WTC11 (cell line): ENCODE measurements around the gene G6PC3. TPM values are rescaled to one million over a fixed set of nuclear protein-coding genes. Genes with fewer than 3 reads are reported as not detected.
A peak's percentile ranks its signal among the peaks of the same experiment; 100 is the strongest.

Source experiments
- ATAC-seq: fragments of 200-7000 bp; cut with Tn5 transposase; 2 replicates; pipeline ENCODE4 v1.10.0; 2021; ENCODE audit warnings: mild to moderate bottlenecking, moderate library complexity
- CTCF ChIA-PET: fragments of 300-600 bp; sonication (Branson Sonifier 250); formaldehyde crosslinking; loops from one replicate; lab custom pipeline; 2021; ENCODE audit warnings: antibody characterized with exemption; lab: Charles Lee
- POLR2A ChIA-PET: fragments of 350-600 bp; sonication (Branson Sonifier 250); formaldehyde crosslinking; loops from one replicate; lab custom pipeline; 2021; ENCODE audit warnings: antibody characterized with exemption; lab: Charles Lee
- DNase-seq: peaks from one replicate; pipeline ENCODE4 v3.0.0; 2021; ENCODE audit warnings: low spot score
- H3K27ac Mint-ChIP-seq: 2 replicates; pipeline ENCODE4 v1.8.0; 2021; ENCODE audit warnings: mixed read lengths
- H3K27me3 Mint-ChIP-seq: 2 replicates; pipeline ENCODE4 v1.8.0; 2021; ENCODE audit warnings: low read depth, mild to moderate bottlenecking, moderate library complexity, mixed read lengths
- H3K36me3 Mint-ChIP-seq: 2 replicates; pipeline ENCODE4 v1.8.0; 2021; ENCODE audit warnings: mixed read lengths
- H3K4me1 Mint-ChIP-seq: 2 replicates; pipeline ENCODE4 v1.8.0; 2022; ENCODE audit warnings: mixed read lengths
- H3K4me3 Mint-ChIP-seq: 2 replicates; pipeline ENCODE4 v1.8.0; 2021; ENCODE audit warnings: mild to moderate bottlenecking, moderate library complexity, mixed read lengths
- H3K9me3 Mint-ChIP-seq: 2 replicates; pipeline ENCODE4 v1.8.0; 2021; ENCODE audit warnings: mixed read lengths
- ATF3 ChIP-seq: sonication (generic); formaldehyde crosslinking; conservative IDR thresholded peaks from 2 replicates; pipeline ENCODE4 v1.8.1; 2022; ENCODE audit warnings: mild to moderate bottlenecking, missing genetic modification reagents
- CREM ChIP-seq: sonication (generic); formaldehyde crosslinking; IDR thresholded peaks from 2 replicates; pipeline ENCODE4 v1.8.1; 2022; ENCODE audit warnings: mild to moderate bottlenecking, missing genetic modification reagents, moderate library complexity
- GABPB1 ChIP-seq: sonication (generic); formaldehyde crosslinking; IDR thresholded peaks from 2 replicates; pipeline ENCODE4 v1.8.1; 2023; ENCODE audit warnings: mild to moderate bottlenecking, missing genetic modification reagents
- GTF2I ChIP-seq: fragments of 250-450 bp; sonication (Bioruptor Pico); conservative IDR thresholded peaks from 2 replicates; pipeline ENCODE4 v1.4.0; 2021; ENCODE audit warnings: mild to moderate bottlenecking
- JAZF1 ChIP-seq: fragments of 250-450 bp; sonication (Bioruptor Pico); IDR thresholded peaks from 2 replicates; pipeline ENCODE4 v1.9.0; 2021; ENCODE audit warnings: moderate library complexity, mild to moderate bottlenecking, inconsistent platforms
- MXD4 ChIP-seq: fragments of 250-450 bp; sonication (Bioruptor Pico); IDR thresholded peaks from 2 replicates; pipeline ENCODE4 v1.8.0; 2021; ENCODE audit warnings: mild to moderate bottlenecking, moderate library complexity, borderline replicate concordance
- NFATC4 ChIP-seq: fragments of 250-450 bp; sonication (Bioruptor Pico); IDR thresholded peaks from 2 replicates; pipeline ENCODE4 v1.9.0; 2021; ENCODE audit warnings: mild to moderate bottlenecking
- NFE2L1 ChIP-seq: sonication (generic); formaldehyde crosslinking; IDR thresholded peaks from 2 replicates; pipeline ENCODE4 v1.8.1; 2023; ENCODE audit warnings: missing genetic modification reagents
- ZBTB43 ChIP-seq: sonication (generic); formaldehyde crosslinking; IDR thresholded peaks from 2 replicates; pipeline ENCODE4 v1.8.1; 2023; ENCODE audit warnings: mild to moderate bottlenecking, missing genetic modification reagents
- ZMAT4 ChIP-seq: fragments of 250-450 bp; sonication (Bioruptor Pico); IDR thresholded peaks from 2 replicates; pipeline ENCODE4 v1.9.0; 2021; ENCODE audit warnings: mild to moderate bottlenecking
- ZNF219 ChIP-seq: sonication (generic); formaldehyde crosslinking; IDR thresholded peaks from 2 replicates; pipeline ENCODE4 v1.8.0; 2023; ENCODE audit warnings: missing genetic modification reagents, mild to moderate bottlenecking, borderline replicate concordance
- ZNF317 ChIP-seq: sonication (generic); formaldehyde crosslinking; IDR thresholded peaks from 2 replicates; pipeline ENCODE4 v1.8.1; 2023; ENCODE audit warnings: low read depth, mild to moderate bottlenecking, moderate library complexity, missing genetic modification reagents, borderline replicate concordance
- ZNF416 ChIP-seq: fragments of 250-450 bp; sonication (Bioruptor Pico); IDR thresholded peaks from 2 replicates; pipeline ENCODE4 v1.9.0; 2021; ENCODE audit warnings: mild to moderate bottlenecking, inconsistent platforms
- total RNA-seq: library from RNA; stranded (reverse); gene quantifications from 3 replicates; pipeline ENCODE4 v1.2.3, GENCODE V29; 2021
- TF ChIP-seq, protein P1 (sequence below): sonication (generic); formaldehyde crosslinking; IDR thresholded peaks from 2 replicates; pipeline ENCODE4 v1.8.1; 2023; ENCODE audit warnings: mild to moderate bottlenecking, missing genetic modification reagents
- TF ChIP-seq, protein P2 (sequence below): sonication (generic); formaldehyde crosslinking; IDR thresholded peaks from 2 replicates; pipeline ENCODE4 v1.8.1; 2022; ENCODE audit warnings: low read depth, missing genetic modification reagents, borderline replicate concordance
- TF ChIP-seq, protein P3 (sequence below): sonication (generic); formaldehyde crosslinking; IDR thresholded peaks from 2 replicates; pipeline ENCODE4 v1.8.1; 2023; ENCODE audit warnings: mild to moderate bottlenecking, moderate library complexity, missing genetic modification reagents
- TF ChIP-seq, protein P4 (sequence below): sonication (generic); formaldehyde crosslinking; IDR thresholded peaks from 2 replicates; pipeline ENCODE4 v1.8.0; 2023; ENCODE audit warnings: missing genetic modification reagents, mild to moderate bottlenecking, borderline replicate concordance

G6PC3 gene
- total RNA-seq, 1 experiment from 2014 or later: 121 TPM

DNA sequence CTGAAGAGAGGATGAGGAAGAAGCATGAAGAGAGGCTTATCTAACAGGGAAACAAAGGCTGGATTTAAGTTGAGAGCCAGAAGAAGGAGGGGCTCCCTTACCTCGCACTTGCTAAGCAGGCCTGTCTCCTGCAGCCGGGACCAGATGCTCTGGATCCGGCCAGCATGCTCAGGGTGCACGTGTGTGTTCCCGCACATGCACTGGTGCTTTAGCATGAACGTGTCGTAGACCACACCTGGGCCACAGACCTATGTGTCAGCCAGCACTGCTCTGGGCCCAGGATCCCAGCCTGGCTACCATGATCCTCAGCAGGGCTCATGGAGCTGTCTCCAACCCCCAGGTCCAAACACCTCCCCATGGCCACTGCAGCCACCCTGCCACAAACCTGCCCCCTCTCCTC is 14.4 kb downstream of the G6PC3 start:
- no peak for ATAC-seq
- POLR2A ChIA-PET: interaction anchor here (0.5 to 0.7 kb wide), 4 partner anchors 15 to 34 kb away, joined by 3 to 5 read pairs (median 4); no protein-coding TSS in a partner anchor
- Mint-ChIP-seq H3K4me1 (peaks cover 27% of the 10 kb centered on the region), H3K27ac (peak overlapping the region; percentile 82), H3K36me3 (peaks cover 28% of the 10 kb centered on the region), H3K9me3 (no peaks in the 10 kb centered on the region), H3K27me3 (no peaks in the 10 kb centered on the region), H3K4me3 (no peak overlapping the region)
- CTCF ChIA-PET: interaction anchor here (0.7 to 4.5 kb wide), 9 partner anchors 11 to 571 kb away, joined by 3 to 41 read pairs (median 6); partner anchors contain the start of genes ASB16, HDAC5 and MEIOC
- no peak for DNase-seq
- TF ChIP-seq NFATC4 (CRISPR knock-in tag): no peak
- TF ChIP-seq, protein P1, sequence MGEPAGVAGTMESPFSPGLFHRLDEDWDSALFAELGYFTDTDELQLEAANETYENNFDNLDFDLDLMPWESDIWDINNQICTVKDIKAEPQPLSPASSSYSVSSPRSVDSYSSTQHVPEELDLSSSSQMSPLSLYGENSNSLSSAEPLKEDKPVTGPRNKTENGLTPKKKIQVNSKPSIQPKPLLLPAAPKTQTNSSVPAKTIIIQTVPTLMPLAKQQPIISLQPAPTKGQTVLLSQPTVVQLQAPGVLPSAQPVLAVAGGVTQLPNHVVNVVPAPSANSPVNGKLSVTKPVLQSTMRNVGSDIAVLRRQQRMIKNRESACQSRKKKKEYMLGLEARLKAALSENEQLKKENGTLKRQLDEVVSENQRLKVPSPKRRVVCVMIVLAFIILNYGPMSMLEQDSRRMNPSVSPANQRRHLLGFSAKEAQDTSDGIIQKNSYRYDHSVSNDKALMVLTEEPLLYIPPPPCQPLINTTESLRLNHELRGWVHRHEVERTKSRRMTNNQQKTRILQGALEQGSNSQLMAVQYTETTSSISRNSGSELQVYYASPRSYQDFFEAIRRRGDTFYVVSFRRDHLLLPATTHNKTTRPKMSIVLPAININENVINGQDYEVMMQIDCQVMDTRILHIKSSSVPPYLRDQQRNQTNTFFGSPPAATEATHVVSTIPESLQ (CRISPR knock-in tag): no peak
- no peak for TF ChIP-seq ATF3 (CRISPR knock-in tag)
- TF ChIP-seq ZMAT4 (CRISPR knock-in tag): no peak
- no peak for TF ChIP-seq MXD4 (CRISPR knock-in tag)
- TF ChIP-seq, protein P2, sequence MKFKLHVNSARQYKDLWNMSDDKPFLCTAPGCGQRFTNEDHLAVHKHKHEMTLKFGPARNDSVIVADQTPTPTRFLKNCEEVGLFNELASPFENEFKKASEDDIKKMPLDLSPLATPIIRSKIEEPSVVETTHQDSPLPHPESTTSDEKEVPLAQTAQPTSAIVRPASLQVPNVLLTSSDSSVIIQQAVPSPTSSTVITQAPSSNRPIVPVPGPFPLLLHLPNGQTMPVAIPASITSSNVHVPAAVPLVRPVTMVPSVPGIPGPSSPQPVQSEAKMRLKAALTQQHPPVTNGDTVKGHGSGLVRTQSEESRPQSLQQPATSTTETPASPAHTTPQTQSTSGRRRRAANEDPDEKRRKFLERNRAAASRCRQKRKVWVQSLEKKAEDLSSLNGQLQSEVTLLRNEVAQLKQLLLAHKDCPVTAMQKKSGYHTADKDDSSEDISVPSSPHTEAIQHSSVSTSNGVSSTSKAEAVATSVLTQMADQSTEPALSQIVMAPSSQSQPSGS (CRISPR knock-in tag): no peak
- TF ChIP-seq ZNF416 (CRISPR knock-in tag): no peak
- TF ChIP-seq ZNF317 (CRISPR knock-in tag): no peak
- TF ChIP-seq JAZF1 (CRISPR knock-in tag): no peak
- TF ChIP-seq, protein P3, sequence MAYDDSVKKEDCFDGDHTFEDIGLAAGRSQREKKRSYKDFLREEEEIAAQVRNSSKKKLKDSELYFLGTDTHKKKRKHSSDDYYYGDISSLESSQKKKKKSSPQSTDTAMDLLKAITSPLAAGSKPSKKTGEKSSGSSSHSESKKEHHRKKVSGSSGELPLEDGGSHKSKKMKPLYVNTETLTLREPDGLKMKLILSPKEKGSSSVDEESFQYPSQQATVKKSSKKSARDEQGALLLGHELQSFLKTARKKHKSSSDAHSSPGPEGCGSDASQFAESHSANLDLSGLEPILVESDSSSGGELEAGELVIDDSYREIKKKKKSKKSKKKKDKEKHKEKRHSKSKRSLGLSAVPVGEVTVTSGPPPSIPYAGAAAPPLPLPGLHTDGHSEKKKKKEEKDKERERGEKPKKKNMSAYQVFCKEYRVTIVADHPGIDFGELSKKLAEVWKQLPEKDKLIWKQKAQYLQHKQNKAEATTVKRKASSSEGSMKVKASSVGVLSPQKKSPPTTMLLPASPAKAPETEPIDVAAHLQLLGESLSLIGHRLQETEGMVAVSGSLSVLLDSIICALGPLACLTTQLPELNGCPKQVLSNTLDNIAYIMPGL (CRISPR knock-in tag): no peak
- TF ChIP-seq GABPB1 (CRISPR knock-in tag): no peak
- TF ChIP-seq GTF2I: no peak
- TF ChIP-seq, protein P4, sequence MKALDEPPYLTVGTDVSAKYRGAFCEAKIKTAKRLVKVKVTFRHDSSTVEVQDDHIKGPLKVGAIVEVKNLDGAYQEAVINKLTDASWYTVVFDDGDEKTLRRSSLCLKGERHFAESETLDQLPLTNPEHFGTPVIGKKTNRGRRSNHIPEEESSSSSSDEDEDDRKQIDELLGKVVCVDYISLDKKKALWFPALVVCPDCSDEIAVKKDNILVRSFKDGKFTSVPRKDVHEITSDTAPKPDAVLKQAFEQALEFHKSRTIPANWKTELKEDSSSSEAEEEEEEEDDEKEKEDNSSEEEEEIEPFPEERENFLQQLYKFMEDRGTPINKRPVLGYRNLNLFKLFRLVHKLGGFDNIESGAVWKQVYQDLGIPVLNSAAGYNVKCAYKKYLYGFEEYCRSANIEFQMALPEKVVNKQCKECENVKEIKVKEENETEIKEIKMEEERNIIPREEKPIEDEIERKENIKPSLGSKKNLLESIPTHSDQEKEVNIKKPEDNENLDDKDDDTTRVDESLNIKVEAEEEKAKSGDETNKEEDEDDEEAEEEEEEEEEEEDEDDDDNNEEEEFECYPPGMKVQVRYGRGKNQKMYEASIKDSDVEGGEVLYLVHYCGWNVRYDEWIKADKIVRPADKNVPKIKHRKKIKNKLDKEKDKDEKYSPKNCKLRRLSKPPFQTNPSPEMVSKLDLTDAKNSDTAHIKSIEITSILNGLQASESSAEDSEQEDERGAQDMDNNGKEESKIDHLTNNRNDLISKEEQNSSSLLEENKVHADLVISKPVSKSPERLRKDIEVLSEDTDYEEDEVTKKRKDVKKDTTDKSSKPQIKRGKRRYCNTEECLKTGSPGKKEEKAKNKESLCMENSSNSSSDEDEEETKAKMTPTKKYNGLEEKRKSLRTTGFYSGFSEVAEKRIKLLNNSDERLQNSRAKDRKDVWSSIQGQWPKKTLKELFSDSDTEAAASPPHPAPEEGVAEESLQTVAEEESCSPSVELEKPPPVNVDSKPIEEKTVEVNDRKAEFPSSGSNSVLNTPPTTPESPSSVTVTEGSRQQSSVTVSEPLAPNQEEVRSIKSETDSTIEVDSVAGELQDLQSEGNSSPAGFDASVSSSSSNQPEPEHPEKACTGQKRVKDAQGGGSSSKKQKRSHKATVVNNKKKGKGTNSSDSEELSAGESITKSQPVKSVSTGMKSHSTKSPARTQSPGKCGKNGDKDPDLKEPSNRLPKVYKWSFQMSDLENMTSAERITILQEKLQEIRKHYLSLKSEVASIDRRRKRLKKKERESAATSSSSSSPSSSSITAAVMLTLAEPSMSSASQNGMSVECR (CRISPR knock-in tag): no peak
- TF ChIP-seq ZNF219 (CRISPR knock-in tag): no peak
- TF ChIP-seq NFE2L1: no peak
- TF ChIP-seq CREM: no peak
- TF ChIP-seq ZBTB43 (CRISPR knock-in tag): no peak
